D721Med (cell line): Measurements from ENCODE around the gene AKAP10.

Source experiments
- DNase-seq: peaks from one replicate; pipeline ENCODE4 v3.0.0; 2011; ENCODE audit warnings: low spot score; ENCODE audit not compliant: insufficient read length
- FAIRE-seq: peaks from 2 replicates; lab custom pipeline; 2011; peaks lifted over from hg19 to GRCh38; lab: Jason Lieb, UNC
- TF ChIP-seq, protein P1 (sequence below): IDR thresholded peaks from 2 replicates; pipeline ENCODE4 v1.5.1; 2012; ENCODE audit warnings: mild to moderate bottlenecking, control low read depth; ENCODE audit not compliant: insufficient read depth; ENCODE audit errors: missing control alignments

The AKAP10 gene

DNA sequence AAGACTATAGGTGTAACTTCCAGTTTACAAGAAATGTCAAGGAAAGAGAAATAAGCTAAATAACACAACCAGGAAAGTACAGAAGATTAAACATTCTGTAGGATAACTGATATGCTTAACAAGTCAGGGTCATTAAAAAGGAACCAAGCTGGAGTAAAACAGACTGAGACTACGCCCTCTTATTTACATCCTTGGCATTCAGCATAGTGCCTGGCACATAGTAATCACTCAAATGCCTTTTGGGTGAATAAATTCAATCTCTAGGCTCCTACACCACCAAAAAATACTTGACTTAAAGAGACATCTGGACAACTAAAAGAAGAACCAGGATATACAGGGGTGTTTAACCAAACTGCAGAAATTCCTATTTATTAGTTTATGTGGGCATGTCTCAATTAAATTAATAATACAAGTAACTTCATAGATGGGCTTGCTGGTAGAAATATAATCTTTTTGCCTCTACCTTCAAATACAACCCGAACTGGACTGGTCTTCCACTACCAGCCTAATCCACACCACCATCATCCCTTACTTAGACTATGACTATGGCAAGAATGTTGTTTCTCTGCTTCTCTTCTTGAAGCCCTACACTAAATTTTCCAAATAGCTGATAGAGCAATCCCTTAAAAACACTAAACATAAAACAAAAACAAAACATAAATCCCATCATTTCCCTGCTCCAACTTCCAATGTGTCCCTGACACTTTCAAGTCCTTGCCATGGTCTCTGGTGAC, 62.2 kb downstream of the AKAP10 start:
- DNase-seq (no peak), FAIRE-seq (no peak)
- TF ChIP-seq, protein P1, sequence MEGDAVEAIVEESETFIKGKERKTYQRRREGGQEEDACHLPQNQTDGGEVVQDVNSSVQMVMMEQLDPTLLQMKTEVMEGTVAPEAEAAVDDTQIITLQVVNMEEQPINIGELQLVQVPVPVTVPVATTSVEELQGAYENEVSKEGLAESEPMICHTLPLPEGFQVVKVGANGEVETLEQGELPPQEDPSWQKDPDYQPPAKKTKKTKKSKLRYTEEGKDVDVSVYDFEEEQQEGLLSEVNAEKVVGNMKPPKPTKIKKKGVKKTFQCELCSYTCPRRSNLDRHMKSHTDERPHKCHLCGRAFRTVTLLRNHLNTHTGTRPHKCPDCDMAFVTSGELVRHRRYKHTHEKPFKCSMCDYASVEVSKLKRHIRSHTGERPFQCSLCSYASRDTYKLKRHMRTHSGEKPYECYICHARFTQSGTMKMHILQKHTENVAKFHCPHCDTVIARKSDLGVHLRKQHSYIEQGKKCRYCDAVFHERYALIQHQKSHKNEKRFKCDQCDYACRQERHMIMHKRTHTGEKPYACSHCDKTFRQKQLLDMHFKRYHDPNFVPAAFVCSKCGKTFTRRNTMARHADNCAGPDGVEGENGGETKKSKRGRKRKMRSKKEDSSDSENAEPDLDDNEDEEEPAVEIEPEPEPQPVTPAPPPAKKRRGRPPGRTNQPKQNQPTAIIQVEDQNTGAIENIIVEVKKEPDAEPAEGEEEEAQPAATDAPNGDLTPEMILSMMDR = no peak

DNA sequence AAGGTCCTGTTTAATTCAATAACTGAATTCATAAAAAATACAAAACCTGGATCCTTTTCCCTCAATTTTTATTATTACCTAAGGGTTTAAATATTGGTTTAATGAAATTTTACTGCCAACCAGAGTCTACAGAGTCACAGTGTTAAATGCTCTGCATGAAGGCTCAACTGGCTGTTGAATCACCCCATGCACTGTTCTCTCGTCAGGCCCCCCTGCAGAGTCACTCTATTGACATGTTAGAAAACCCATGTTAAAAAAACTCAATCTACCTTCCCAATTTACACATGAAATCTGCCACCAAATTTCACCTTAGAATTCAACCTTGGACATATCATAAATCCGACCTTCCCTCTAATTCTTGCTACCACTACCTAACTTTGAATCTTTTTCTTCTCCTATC, 66.6 kb downstream of the AKAP10 start:
- no peak for FAIRE-seq
- TF ChIP-seq, protein P1 = no peak
- no peak for DNase-seq

DNA sequence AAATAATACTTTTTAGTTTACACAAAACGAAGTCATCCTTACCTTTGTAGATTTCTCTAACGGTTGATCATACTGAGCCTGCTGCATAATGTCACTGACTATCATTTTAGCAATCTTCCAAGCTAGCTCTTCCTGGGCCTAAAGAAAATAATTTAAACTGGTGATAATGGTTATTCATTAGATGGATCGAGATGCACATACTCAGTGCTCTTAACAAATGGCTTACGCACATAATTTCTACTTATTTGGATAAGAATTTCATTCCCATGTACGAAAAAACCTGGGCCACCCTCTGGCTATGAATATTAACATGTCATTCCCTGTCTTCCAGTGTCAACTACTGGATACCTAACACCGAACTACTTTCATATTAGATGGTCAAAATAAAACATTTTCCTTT, 68.5 kb downstream of the AKAP10 start:
- DNase-seq (no peak), FAIRE-seq (no peak)
- TF ChIP-seq, protein P1 = no peak

DNA sequence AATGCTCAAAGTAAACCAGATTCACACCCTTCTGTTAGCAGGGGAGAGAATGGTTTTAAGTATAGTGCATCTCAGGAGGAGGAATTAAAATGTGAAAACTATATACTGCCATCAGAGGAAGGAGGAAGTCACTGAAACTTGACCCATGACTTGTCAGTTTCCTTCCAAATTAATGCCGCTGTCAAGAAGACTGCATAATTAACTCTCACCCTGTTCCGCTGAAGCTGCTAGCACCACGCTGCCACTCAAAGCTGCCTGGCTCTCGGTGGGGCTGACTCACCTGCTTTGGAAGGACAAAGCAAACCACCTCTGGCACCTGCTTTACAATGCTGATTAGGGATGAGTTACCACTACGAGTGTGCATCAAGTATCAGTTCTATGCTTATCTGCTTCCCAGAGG, 72.1 kb downstream of the AKAP10 start:
- TF ChIP-seq, protein P1 = no peak
- FAIRE-seq = no peak
- no peak for DNase-seq

DNA sequence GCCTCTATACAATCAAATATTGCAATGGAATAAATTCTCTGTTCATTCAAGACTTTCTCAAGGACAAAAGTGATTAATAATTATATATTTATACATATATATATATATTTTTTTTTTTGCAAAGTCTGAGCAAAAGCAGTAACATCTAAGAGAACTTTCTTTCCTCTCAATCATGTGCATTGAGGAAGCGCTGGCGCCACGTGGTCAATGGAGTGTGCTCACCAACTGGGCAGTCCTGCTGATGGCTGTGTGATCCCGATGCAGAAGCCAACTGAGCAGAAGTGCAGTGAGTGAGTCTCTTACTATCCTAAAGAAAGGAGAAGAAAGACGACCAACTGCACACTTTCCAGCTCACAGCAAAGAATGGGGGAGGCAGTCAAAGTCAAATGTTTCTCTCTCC, 72.7 kb downstream of the AKAP10 start:
- TF ChIP-seq, protein P1 = no peak
- DNase-seq (no peak), FAIRE-seq (no peak)

DNA sequence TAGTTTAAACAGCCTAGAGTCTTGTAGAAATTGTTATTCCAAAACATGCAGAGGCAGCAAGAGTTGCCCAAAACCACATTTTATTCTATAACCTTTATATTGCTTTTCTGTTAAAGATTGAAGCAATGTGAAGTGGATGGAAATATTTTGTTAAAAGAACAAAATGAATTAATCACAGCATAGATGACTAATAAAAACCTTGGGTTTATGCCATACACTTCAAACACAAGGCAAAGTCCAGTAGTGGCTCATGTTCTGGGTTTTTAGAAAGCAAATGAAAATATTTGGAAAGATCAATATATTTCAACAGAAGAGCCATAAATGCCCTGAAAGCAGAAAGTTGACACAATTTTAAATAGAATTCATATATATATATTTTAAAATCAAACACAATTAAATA, 73.2 kb downstream of the AKAP10 start:
- no peak for DNase-seq
- TF ChIP-seq, protein P1 = no peak
- no peak for FAIRE-seq

DNA sequence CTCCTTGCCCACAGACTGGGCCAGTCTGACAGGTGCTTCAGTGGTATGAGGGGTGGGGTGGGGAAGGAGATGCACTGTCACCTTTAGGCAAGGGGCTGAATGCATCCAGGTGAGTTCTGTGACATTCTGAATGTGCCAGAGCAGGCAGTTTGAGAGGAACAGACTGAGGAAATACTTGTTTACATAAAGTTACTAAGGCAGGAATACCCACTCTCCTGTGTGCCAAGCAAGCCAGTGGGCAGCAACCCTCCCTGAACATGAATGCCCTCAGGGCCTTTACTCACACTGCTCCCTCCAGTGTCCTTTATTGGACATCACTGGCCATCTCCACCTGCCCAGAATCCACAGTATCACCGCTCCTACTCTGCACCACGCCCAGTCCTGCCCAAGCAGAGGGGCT, 76.8 kb downstream of the AKAP10 start:
- FAIRE-seq = no peak
- DNase-seq = no peak

More for the DNA sequence above, 76.8 kb downstream of the AKAP10 start:
- TF ChIP-seq, protein P1 = no peak
